ENCODE measurements around the gene TEX29.

Gene TEX29

GRCh38 chr13:111322001-111322915 lies 1.8 kb downstream of the TEX29 start:
- no peak for DNase-seq (ENCODE audit: low read depth)

GRCh38 chr13:111322916-111323331 lies 2.5 kb downstream of the TEX29 start:
- no peak for DNase-seq (ENCODE audit: low read depth)

- DNase-seq (ENCODE audit: low read depth), result no peak
These were observed 3.1 kb downstream of the TEX29 start for GRCh38 chr13:111323549-111323948.

- DNase-seq (ENCODE audit: low read depth), result no peak
These were observed 3.7 kb downstream of the TEX29 start for GRCh38 chr13:111323950-111324651.

DNA sequence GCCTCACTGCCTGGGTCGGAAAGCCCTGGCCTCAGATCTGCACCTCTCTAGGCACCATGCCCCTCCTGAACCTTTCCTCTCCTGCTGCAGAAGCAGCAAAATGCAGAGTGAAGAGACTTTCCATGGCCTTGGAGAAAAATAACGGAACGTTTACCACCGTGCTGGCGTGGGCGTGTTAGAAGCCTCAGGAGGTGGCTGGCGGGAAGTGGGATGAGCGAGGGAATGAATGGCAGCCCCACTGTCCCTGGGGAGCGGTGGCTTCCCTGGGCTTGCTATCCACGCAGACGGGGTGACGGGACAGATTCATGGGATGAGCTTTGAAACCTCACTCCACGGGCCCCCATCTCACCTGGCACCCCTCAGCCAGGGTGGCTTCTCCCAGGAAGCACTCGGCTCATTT lies 4.3 kb downstream of the TEX29 start:
- no peak for DNase-seq (ENCODE audit: low read depth)

- no peak for DNase-seq (ENCODE audit: low read depth)
These were observed 4.9 kb downstream of the TEX29 start for GRCh38 chr13:111325146-111325890.

- DNase-seq (ENCODE audit: low read depth), result no peak
These were observed 5.6 kb downstream of the TEX29 start for GRCh38 chr13:111325941-111326620.

GRCh38 chr13:111326621-111326965 lies 6.2 kb downstream of the TEX29 start:
- no peak for DNase-seq (ENCODE audit: low read depth)

GRCh38 chr13:111326981-111327642 lies 6.7 kb downstream of the TEX29 start:
- DNase-seq (ENCODE audit: low read depth), result no peak

DNA sequence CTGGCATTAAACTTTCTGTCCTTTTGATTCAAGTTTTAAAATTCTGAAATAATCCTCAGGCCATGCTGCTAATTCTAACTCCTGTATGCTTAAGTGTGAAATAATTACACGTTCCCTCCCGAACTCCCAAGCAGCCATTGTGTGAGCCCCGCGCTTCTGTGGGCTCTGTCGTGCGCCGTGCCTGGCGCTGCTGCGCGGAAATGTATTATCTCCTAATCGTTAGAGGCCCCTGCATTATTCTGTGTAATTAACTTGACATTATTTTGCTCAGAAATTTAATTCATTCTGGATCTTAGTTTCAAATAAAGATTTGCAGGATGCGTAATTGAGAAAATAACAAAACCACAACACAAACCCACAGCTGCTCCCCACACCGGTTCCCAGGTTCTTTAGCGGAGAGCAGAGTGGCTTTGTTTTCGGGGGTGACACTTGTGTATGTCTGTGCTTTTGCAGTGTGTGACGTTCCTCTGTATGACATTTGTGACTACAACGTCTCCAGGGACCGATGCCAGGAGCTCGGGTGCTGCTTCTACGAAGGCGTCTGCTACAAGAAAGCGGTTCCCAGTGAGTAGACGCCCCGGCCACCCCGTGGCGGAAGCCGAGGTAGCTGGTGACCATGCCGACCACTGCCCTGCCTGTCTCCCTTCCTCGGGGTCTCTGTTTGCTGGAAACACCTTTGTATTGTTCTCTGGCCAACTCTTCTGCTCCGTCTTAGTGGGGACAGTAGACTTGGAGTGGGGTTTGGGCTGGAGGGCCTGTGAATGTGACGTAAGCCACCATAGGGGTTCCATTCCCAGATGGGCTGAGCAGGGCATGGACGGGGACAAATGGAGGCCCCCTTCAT lies 7.5 kb downstream of the TEX29 start:
- DNase-seq (ENCODE audit: low read depth), result no peak

GRCh38 chr13:111328574-111329410 lies 8.3 kb downstream of the TEX29 start:
- DNase-seq (ENCODE audit: low read depth), result no peak

GRCh38 chr13:111329641-111330040 lies 9.2 kb downstream of the TEX29 start:
- no peak for DNase-seq (ENCODE audit: low read depth)

GRCh38 chr13:111330066-111330610 lies 9.7 kb downstream of the TEX29 start:
- DNase-seq (ENCODE audit: low read depth), result no peak

GRCh38 chr13:111335298-111335697 lies 14.9 kb downstream of the TEX29 start:
- DNase-seq (ENCODE audit: low read depth), result no peak

GRCh38 chr13:111336666-111337065 lies 16.2 kb downstream of the TEX29 start:
- no peak for DNase-seq (ENCODE audit: low read depth)

DNA sequence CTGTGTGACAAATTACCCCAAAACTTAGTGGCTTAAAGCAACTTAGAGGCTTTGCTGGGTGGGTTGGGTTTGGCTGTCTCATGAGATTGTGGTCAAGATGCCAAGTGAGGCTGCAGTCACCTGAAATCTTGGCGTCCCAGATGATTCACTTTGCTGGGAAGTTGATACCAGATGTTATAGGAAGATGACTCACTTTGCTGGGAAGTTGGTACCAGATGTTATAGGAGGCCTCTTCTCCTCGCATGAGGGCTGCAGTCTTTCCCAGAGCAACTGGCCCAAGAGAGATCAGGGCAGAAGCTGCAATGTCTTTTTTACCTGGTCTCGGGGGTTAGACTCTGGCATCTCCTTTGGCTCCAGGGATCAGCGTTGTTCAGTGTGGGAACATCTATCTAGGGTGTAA lies 16.8 kb downstream of the TEX29 start:
- peak; percentile 39 for DNase-seq (ENCODE audit: low read depth)

- DNase-seq (ENCODE audit: low read depth), result no peak
These were observed 17.3 kb downstream of the TEX29 start for GRCh38 chr13:111337741-111338140.

GRCh38 chr13:111338841-111339240 lies 18.4 kb downstream of the TEX29 start:
- DNase-seq (ENCODE audit: low read depth), result no peak

Measured in HS-27A (cell line).